NB4 (cell line): ENCODE results near the gene PSD4.

Source experiments
- DNase-seq: peaks from one replicate; pipeline ENCODE4 v3.0.0; 2010; ENCODE audit warnings: low read depth
- H3K4me3 ChIP-seq: one replicate; pipeline ENCODE4 v1.5.1; 2011; ENCODE audit warnings: mild to moderate bottlenecking, low read depth, low read length, moderate library complexity
- CTCF ChIP-seq: IDR thresholded peaks from one replicate; pipeline ENCODE4 v1.5.1; 2012; ENCODE audit warnings: low read depth, low read length
- MAX ChIP-seq: IDR thresholded peaks from 2 replicates; pipeline ENCODE4 v1.6.1; 2011; ENCODE audit warnings: low read depth, low read length
- MYC ChIP-seq: IDR thresholded peaks from 2 replicates; pipeline ENCODE4 v1.6.1; 2011; ENCODE audit warnings: low read depth, low read length
- POLR2A ChIP-seq: IDR thresholded peaks from 2 replicates; pipeline ENCODE4 v1.6.1; 2011; ENCODE audit warnings: mild to moderate bottlenecking; ENCODE audit not compliant: insufficient read length; ENCODE audit errors: extremely low read depth

The PSD4 gene

GRCh38 chr2:113225263-113226259 is 51.8 kb downstream of the PSD4 start:
- DNase-seq: no peak
- TF ChIP-seq MYC: no peak
- TF ChIP-seq CTCF: no peak
- no peak for TF ChIP-seq MAX
- TF ChIP-seq POLR2A: no peak
- H3K4me3 ChIP-seq: no peak overlapping the region

GRCh38 chr2:113226462-113226861 is 52.7 kb downstream of the PSD4 start:
- no peak for DNase-seq
- TF ChIP-seq MYC (no peak), POLR2A (no peak), CTCF (no peak), MAX (no peak)
- no peak overlapping the region for H3K4me3 ChIP-seq

- TF ChIP-seq POLR2A (no peak), MAX (no peak), CTCF (no peak), MYC (no peak)
- DNase-seq: no peak
- H3K4me3 ChIP-seq: no peak overlapping the region
Measured at GRCh38 chr2:113227290-113227689, 53.5 kb downstream of the PSD4 start.

- no peak for DNase-seq
- no peak overlapping the region for H3K4me3 ChIP-seq
- TF ChIP-seq POLR2A: no peak
- no peak for TF ChIP-seq CTCF
- TF ChIP-seq MYC: no peak
- TF ChIP-seq MAX: no peak
Measured at GRCh38 chr2:113227698-113228097, 53.9 kb downstream of the PSD4 start.

- no peak for DNase-seq
- H3K4me3 ChIP-seq: no peak overlapping the region
- TF ChIP-seq MAX (no peak), POLR2A (no peak), MYC (no peak), CTCF (no peak)
Measured at GRCh38 chr2:113228351-113228750, 54.6 kb downstream of the PSD4 start.
